Activated CD8-positive, alpha-beta memory T cell treated with anti-CD3 and anti-CD28 coated beads for 24 hours (primary cell): ENCODE data around the gene BHLHE23.

ENCODE experiments used
- DNase-seq: peaks from one replicate; pipeline ENCODE4 v3.0.0-alpha.2; 2020

The BHLHE23 gene

GRCh38 chr20:62987114-62987513 lies 19.6 kb downstream of the BHLHE23 start:
- no peak for DNase-seq

GRCh38 chr20:62986257-62986800 lies 20.4 kb downstream of the BHLHE23 start:
- DNase-seq = no peak

- DNase-seq = no peak
These were observed 21.4 kb downstream of the BHLHE23 start for GRCh38 chr20:62985444-62985778.

GRCh38 chr20:62984666-62985443 lies 21.9 kb downstream of the BHLHE23 start:
- DNase-seq = no peak

DNA sequence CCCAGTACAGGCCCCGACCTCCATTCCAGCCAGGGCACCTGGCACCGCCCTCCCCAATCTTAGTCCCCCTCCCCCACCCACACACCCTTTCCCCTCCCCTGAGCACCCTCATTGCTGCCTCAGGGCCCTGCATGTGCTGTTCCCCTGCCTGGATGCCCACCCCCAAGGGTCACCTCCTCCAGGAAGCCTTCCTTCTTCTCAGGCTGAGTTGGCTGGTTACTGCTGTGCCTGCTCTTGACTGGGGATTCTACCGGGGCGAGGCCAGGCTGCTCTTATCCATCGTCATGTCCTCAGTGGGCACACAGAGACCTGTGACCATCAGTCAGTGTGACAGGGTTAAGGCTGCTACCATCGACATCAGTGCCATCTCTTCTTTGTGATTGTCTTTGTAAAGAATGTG lies 23.6 kb downstream of the BHLHE23 start:
- DNase-seq = no peak

DNA sequence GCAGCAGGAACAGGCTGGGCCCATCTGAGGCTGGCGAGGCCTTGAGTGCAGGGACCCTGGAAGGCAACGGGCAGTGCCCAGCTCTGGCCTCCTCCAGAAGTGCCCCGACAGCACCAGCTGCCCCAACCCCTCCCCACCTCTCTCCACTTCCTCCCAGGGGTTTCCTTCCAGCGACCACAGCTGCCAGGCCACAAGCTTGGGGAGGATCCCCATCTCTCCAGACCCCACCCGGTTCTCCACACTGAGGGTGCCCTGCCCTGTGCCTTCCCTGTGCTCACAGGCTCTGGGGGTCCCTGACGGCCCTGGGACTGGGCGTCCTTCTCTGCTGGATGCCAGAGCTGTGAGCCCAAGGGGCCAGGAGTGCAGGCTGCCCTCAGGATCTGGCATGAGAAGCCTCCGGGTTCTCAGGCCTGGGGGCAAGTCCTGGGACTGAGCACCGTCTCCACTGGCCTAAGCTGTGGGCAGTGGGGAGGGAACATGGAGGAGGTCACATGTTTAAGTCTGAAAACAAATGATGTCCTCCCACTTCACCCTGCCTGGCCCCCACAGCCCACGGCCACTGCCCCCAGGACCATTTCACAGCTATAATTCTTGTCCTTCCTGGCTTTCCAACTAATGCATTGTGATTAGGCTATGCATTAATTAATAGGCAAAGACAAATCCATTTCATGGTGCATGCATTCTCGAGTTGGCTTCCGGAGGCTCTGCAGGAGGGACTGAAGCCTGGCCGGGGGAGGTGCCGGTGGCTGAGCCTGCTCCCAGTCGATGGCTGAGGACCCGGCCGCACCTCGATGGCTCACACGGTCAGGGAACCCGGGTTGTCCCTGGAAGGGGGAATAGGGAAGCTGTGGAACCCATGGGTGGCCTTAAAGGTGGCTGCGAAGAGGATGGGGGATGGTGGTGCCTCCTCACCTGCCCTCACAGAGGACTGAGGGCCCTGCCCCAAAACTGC lies 24.4 kb downstream of the BHLHE23 start:
- DNase-seq = no peak

DNA sequence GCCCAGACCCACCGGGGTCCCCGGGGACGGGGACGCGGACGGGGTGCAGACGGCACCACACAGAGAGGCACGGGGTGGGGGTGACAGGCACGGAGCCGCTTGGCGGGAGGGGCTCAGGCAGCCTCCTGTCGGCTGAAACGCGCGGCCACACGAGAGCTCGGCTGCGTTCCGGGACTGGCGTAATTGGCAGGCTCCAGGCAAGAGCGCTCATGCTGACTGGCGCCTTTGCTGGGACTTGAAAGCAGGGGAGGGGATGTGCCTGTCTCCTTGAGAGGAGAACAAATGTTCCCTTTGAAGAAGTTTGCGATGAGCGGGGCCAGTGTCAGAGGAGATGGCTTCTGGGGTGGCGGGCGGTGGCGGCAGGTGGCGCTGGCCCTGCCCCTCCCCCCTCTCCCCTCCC lies 25.8 kb downstream of the BHLHE23 start:
- no peak for DNase-seq

DNA sequence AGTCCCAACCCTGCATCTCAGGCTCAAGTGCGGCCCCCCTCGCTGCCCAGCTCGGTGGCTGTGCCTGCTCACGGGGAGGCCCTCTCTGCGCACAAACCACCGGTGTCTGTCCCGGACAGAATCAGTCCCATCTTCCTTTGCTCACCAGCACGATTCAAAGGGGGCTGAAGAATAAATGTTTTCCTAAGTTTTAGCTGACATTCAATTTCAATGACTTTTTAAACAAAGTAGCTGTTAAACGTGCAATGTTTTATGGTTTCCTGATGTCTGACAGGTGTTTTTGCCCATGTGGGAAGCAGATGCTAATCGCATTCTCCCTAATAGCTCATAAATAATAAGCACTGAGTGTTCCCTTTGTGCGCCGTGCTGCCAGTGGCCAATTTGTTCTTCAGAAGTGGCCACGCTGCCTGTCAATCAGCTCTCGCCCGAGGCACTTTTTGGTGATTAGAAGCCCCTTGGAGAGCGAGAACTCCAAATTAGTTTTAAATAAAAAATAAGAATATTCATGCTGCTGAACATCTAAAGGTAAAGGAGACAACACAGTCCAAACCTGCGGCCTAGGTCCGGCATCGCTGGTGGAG lies 26.3 kb downstream of the BHLHE23 start:
- DNase-seq = no peak

GRCh38 chr20:62979876-62980373 lies 26.8 kb downstream of the BHLHE23 start:
- no peak for DNase-seq

- DNase-seq = no peak
These were observed 27.5 kb downstream of the BHLHE23 start for GRCh38 chr20:62979310-62979709.

- DNase-seq = no peak
These were observed 28.2 kb downstream of the BHLHE23 start for GRCh38 chr20:62978561-62978943.

DNA sequence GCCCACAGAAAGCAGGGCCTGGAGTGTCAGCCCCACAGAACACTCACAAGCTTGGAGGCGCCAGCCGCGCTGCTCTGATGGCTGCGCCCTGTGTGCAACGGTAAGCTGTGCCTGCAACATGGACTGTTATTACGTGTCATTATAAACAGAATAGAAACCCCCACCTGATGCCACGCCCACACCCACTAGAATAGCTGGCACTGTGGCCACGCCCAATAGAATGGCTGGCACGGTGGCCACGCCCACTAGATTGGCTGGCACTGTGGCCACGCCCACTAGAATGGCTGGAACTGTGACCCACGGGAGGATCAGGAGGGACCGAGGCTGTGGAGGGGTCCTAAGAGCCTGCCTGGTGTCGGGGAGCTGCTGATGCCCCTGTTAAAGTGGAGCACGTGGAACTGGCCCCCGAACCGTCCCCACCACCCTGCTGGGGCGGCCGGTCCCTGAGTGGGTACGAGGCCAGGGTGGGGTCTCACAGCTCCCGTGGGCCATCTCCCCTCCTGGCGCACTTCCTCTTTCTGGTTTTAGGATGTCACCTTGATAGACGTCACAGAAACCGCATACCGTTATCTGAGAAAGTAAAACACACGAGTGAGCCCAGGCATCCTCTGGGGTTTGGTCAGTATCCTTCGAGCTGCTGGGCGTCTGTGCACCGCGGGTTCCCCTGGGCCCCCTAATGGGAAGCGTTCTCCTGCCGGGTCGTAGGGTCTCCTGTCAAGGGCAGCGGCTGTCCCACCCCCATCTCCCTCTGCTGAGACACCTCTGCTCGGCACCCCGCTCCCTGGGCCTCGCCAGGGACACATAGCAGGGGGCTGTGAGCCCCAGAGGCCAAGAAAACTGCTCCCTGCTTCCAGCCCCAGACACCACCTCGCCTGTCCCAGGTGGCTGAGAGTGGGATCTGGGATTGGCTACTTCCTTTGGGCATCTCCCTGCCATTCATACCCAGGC lies 28.9 kb downstream of the BHLHE23 start:
- peak; percentile 78 for DNase-seq

DNA sequence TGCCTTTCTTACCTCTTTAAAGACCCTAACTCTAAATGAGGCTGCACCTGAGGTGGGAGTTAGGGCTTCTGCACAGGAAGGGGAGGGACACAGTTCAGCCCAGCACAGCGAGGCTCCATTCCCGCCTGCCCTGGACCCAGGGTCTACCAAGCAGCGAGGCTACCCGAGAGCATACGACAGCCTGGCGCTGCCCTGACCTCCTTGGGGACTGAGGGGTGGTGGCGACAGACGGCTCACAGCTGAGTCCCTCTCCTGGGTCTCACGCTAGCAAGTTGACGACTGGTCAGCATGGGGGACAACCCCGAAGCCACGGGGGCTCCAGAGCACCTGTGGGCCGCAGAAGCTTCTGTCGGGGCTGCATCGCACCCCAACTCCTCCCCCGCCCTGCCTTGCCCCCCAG lies 29.9 kb downstream of the BHLHE23 start:
- no peak for DNase-seq

DNA sequence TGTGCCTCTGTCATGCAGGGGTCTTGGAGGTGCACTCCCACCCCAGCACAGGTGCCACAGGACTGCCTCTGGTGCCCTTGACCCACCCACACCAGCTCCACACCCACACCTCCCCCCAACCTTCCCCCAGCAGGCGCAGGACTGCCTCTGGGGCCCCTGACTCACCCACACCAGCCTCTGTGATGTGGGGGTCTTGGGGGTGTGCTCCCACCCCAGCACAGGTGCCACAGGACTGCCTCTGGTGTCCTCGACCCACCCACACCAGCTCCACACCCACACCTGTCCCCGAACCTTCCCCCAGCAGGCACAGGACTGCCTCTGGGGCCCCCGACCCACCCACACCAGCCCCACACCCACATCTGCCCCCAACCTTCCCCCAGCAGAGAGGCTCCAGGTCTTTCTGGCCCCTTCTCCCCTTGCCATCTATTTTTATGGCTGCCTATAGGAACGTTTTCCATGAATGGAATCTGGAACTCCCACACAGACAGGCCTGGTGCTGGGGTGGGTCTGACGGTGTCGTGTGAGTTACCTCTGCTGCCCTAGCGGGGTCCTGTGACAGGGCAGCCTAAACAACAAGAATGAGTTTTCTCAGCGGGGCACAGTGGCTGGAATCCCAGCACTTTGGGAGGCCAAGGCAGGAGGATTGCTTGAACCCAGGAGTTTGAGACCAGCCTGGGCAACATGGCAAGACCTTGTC lies 30.8 kb downstream of the BHLHE23 start:
- DNase-seq = no peak

GRCh38 chr20:62975251-62975760 lies 31.5 kb downstream of the BHLHE23 start:
- DNase-seq = no peak

DNA sequence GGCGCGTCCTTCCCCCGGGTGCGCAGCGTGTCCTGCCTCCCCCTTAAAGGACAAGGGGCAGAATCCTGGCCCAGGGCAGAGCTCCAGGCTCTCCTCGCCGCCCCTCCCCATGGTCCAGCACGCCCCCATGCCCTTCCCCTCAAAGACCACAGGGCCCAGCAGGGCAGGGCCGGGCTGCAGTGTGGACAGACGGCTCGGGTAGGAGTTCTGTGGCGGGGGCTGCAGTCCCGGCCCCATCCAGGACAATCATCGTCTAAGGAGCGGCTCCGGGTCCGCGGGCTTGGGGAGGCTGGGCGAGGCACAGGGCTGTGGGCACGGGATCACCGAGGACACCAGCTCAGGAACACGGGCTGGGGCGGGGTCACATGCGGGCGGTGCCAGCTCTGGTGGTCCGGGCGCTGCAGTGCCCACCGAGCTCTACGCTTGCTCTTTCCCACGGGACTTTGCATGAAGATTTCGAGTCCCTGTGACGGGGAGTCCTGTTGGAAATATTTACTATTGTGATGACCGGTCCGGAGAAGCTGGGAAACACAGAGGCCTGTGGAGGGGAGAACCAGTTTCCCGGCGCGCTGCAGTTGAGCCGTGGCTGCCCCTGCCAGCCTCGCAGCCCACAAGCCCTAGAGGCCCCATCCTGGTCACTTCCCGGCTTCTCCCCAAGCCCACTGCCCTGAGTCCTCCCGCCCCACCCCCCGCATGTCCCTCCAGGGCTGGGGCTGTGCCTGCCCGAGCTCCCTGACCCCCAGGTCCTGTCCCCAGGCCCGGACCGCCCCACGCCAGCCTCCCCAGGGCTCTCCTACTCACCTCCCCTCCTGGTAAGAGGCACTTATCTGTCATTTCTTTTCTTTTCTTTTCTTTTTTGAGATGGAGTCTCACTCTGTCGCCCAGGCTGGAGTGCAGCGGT lies 33.7 kb downstream of the BHLHE23 start:
- DNase-seq = no peak

DNA sequence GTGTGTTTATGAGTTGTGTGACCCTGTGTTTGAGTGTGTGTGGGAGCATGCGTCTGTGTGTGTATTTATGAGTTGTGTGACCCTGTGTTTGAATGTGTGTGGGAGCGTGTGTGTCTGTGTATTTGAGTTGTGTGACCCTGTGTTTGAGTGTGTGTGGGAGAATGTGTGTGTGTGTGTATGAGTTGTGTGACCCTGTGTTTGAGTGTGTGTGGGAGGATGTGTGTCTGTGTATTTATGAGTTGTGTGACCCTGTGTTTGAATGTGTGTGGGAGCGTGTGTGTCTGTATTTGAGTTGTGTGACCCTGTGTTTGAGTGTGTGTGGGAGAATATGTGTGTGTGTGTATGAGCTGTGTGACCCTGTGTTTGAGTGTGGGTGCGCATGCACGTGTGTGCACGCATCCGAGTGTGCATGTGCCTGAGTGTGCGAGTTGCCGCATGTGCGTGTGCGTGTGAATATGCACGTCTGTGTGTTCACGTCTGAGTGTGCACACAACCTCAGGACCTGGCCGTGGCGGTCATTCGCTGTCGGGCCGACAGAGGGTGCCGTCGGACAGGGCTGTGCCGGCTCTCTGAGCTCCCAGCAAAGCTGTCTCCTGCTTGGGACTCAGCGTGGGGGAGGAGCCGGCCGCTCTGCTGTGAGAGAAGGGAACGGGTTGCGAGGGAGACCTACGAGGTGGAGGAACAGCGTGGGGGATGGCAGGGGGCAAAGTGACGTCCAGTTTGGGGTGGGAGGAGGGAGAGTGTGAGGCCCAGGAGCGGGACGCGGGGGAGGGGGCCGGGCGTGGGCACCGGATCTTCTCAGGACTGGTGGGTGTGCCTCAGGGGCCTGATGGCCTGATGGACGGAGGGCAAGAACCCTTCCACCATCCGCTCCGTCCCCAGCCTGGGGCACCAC lies 34.6 kb downstream of the BHLHE23 start:
- peak; percentile 95 for DNase-seq

GRCh38 chr20:62971211-62971949 lies 35.4 kb downstream of the BHLHE23 start:
- DNase-seq = no peak
